ENCODE measurements around the gene DHX35. TPM values are rescaled to one million over a fixed set of nuclear protein-coding genes. Genes with fewer than 3 reads are reported as not detected.

The DHX35 gene
- total RNA-seq, 1 experiment from 2014 or later: 29.5 TPM

- Mint-ChIP-seq H3K27ac (ENCODE audit: unreplicated experiment) (no peak overlapping the region), H3K9me3 (ENCODE audit: unreplicated experiment) (no peaks in the 10 kb centered on the region), H3K27me3 (ENCODE audit: insufficient read depth, unreplicated experiment) (no peaks in the 10 kb centered on the region), H3K36me3 (ENCODE audit: insufficient read depth, unreplicated experiment) (peaks cover 45% of the 10 kb centered on the region), H3K4me3 (ENCODE audit: unreplicated experiment) (no peak overlapping the region), H3K4me1 (ENCODE audit: low read depth, unreplicated experiment) (no peaks in the 10 kb centered on the region)
- Histone ChIP-seq H3K9me3 (no peaks in the 10 kb centered on the region), H3K36me3 (ENCODE audit: control insufficient read depth, insufficient read depth, low read length) (peaks cover 10% of the 10 kb centered on the region), H3K27me3 (replicated peaks; ENCODE audit: control insufficient read depth, insufficient read depth, low read length) (no peaks in the 10 kb centered on the region), H3K4me3 (ENCODE audit: low read depth, low read length) (no peak overlapping the region), H3K4me1 (no peaks in the 10 kb centered on the region)
- no peak for DNase-seq
- ChIA-PET CTCF (no interaction called here), POLR2A (no interaction called here)
- no peak for TF ChIP-seq CTCF (IDR thresholded peaks at IDR 0.05; ENCODE audit: insufficient read depth in 1 of 2, low read depth in 1 of 2, low read length in 1 of 2, severe bottlenecking in 1 of 2, unreplicated experiment in 1 of 2)
- no TSS peak for BruUV-seq (replicated peaks)
- intact Hi-C loops (cut with micrococcal nuclease; ENCODE audit: unreplicated experiment): no loop called here
These were observed 73.9 kb downstream of the DHX35 start for GRCh38 chr20:39036011-39036410.

GRCh38 chr20:39036851-39037250, 74.7 kb downstream of the DHX35 start:
- no peak overlapping the region for H3K4me3 ChIP-seq (ENCODE audit: low read depth, low read length)
- TF ChIP-seq CTCF (IDR thresholded peaks at IDR 0.05; ENCODE audit: insufficient read depth in 1 of 2, low read depth in 1 of 2, low read length in 1 of 2, severe bottlenecking in 1 of 2, unreplicated experiment in 1 of 2): no peak
- Mint-ChIP-seq H3K27me3 (ENCODE audit: insufficient read depth, unreplicated experiment) (no peaks in the 10 kb centered on the region), H3K27ac (ENCODE audit: unreplicated experiment) (no peak overlapping the region), H3K4me1 (ENCODE audit: low read depth, unreplicated experiment) (no peaks in the 10 kb centered on the region), H3K4me3 (ENCODE audit: unreplicated experiment) (no peak overlapping the region), H3K9me3 (ENCODE audit: unreplicated experiment) (no peaks in the 10 kb centered on the region), H3K36me3 (ENCODE audit: insufficient read depth, unreplicated experiment) (peaks cover 45% of the 10 kb centered on the region)
- H3K27me3 ChIP-seq (replicated peaks; ENCODE audit: control insufficient read depth, insufficient read depth, low read length): no peaks in the 10 kb centered on the region
- no peaks in the 10 kb centered on the region for H3K4me1 ChIP-seq
- POLR2A ChIA-PET: no interaction called here
- peaks cover 10% of the 10 kb centered on the region for H3K36me3 ChIP-seq (ENCODE audit: control insufficient read depth, insufficient read depth, low read length)
- intact Hi-C loops (cut with micrococcal nuclease; ENCODE audit: unreplicated experiment): no loop called here
- DNase-seq: no peak
- no peaks in the 10 kb centered on the region for H3K9me3 ChIP-seq
- CTCF ChIA-PET: interaction anchor here (1.0 kb wide), 1 partner anchor 9 kb away, joined by 3 read pairs; no protein-coding TSS in a partner anchor
- BruUV-seq (replicated peaks): no TSS peak

GRCh38 chr20:39038047-39038446, 75.9 kb downstream of the DHX35 start:
- H3K4me3 ChIP-seq (ENCODE audit: low read depth, low read length): no peak overlapping the region
- ChIA-PET CTCF (no interaction called here), POLR2A (no interaction called here)
- TF ChIP-seq CTCF (IDR thresholded peaks at IDR 0.05; ENCODE audit: insufficient read depth in 1 of 2, low read depth in 1 of 2, low read length in 1 of 2, severe bottlenecking in 1 of 2, unreplicated experiment in 1 of 2): no peak
- no peaks in the 10 kb centered on the region for H3K27me3 Mint-ChIP-seq (ENCODE audit: insufficient read depth, unreplicated experiment)
- H3K9me3 ChIP-seq: no peaks in the 10 kb centered on the region
- H3K4me1 Mint-ChIP-seq (ENCODE audit: low read depth, unreplicated experiment): peaks cover under 1% of the 10 kb centered on the region
- BruUV-seq (replicated peaks): no TSS peak
- no peaks in the 10 kb centered on the region; the same call in 1 of the 2 replicates for H3K4me1 ChIP-seq
- no peak overlapping the region for H3K4me3 Mint-ChIP-seq (ENCODE audit: unreplicated experiment)
- no peaks in the 10 kb centered on the region for H3K9me3 Mint-ChIP-seq (ENCODE audit: unreplicated experiment)
- DNase-seq: no peak
- peaks cover 43% of the 10 kb centered on the region for H3K36me3 Mint-ChIP-seq (ENCODE audit: insufficient read depth, unreplicated experiment)
- no peaks in the 10 kb centered on the region for H3K27me3 ChIP-seq (replicated peaks; ENCODE audit: control insufficient read depth, insufficient read depth, low read length)
- no peak overlapping the region for H3K27ac Mint-ChIP-seq (ENCODE audit: unreplicated experiment)
- intact Hi-C loops (cut with micrococcal nuclease; ENCODE audit: unreplicated experiment): no loop called here
- H3K36me3 ChIP-seq (ENCODE audit: control insufficient read depth, insufficient read depth, low read length): peaks cover 12% of the 10 kb centered on the region

Measured in Caco-2 (cell line).